Kidney (tissue), 14 donors: ENCODE measurements around the gene AGPAT3. TPM values are rescaled to one million over a fixed set of nuclear protein-coding genes. Genes with fewer than 3 reads are reported as not detected.

Source experiments
- DNase-seq, 5 donors: peaks; one replicate each; pipeline ENCODE4 v3.0.0-alpha.2; 2013 to 2020
- FAIRE-seq: peaks from 2 replicates; lab custom pipeline; 2012; peaks lifted over from hg19 to GRCh38; lab: Jason Lieb, UNC
- H3K27ac ChIP-seq, 2 donors: one replicate each; pipeline ENCODE4 v1.7.0; 2013; ENCODE audit warnings: low read depth in 2 of 2, low read length in 2 of 2, inconsistent platforms in 1 of 2
- H3K27me3 ChIP-seq: one replicate; pipeline ENCODE4 v1.7.1; 2013; ENCODE audit warnings: low read length, inconsistent platforms; ENCODE audit not compliant: control insufficient read depth, insufficient read depth
- H3K36me3 ChIP-seq, 3 donors: one replicate each; pipeline versions ENCODE4 v1.7.0 to v1.7.1; 2013; ENCODE audit warnings: low read length in 3 of 3, control low read depth in 1 of 3, inconsistent platforms in 1 of 3; ENCODE audit not compliant: insufficient read depth in 3 of 3, control insufficient read depth in 2 of 3
- H3K4me1 ChIP-seq, 3 donors: one replicate each; pipeline versions ENCODE4 v1.7.0 to v1.7.1; 2013; ENCODE audit warnings: low read length in 3 of 3, inconsistent platforms in 1 of 3, low read depth in 1 of 3; ENCODE audit not compliant: control insufficient read depth in 2 of 3, insufficient read depth in 2 of 3
- H3K4me3 ChIP-seq, 3 donors: one replicate each; pipeline versions ENCODE4 v1.7.0 to v1.8.1; 2013; ENCODE audit warnings: low read length in 3 of 3, control low read depth in 1 of 3, inconsistent platforms in 1 of 3
- H3K9ac ChIP-seq, 3 donors: one replicate each; pipeline versions ENCODE4 v1.7.0 to v1.7.1; 2013; ENCODE audit warnings: low read length in 3 of 3, control low read depth in 1 of 3, inconsistent platforms in 1 of 3
- H3K9me3 ChIP-seq, 3 donors: one replicate each; pipeline versions ENCODE4 v1.7.0 to v1.7.1; 2013; ENCODE audit warnings: low read length in 3 of 3, control low read depth in 1 of 3, inconsistent platforms in 1 of 3; ENCODE audit not compliant: control insufficient read depth in 2 of 3, insufficient read depth in 1 of 3
- CTCF ChIP-seq: IDR thresholded peaks from 3 replicates; pipeline ENCODE4 v1.5.1; 2012; ENCODE audit warnings: mild to moderate bottlenecking, moderate library complexity, borderline replicate concordance; ENCODE audit not compliant: insufficient read depth; ENCODE audit errors: extremely low read depth
- intact Hi-C: fragments of 100-400 bp; cut with DNase I; formaldehyde crosslinking; loops from one replicate; pipeline ENCODE4 v1.11.1; 2022
- polyA plus RNA-seq: library from polyadenylated mRNA; stranded (reverse); fragments of 350-450 nt; fragmentation: Illumina TruSeq; extraction: RNeasy Lipid Tissue Mini Kit (QIAGEN cat#74804); gene quantifications from one replicate; pipeline ENCODE4 v1.2.3, GENCODE V29; 2014; ENCODE audit warnings: low read depth, low replicate concordance; ENCODE audit not compliant: insufficient read depth
- total RNA-seq: library from RNA; stranded (reverse); fragmentation: NEBNext Ultra II Directional; extraction: Animal tissue kit (Norgen Biotek cat#: 25700); gene quantifications from one replicate; pipeline ENCODE4 v1.2.1, GENCODE V29; 2021
- donor health status: control.
- donor health status: control.
- donor health status: control.
- donor health status: control.
- donor health status: control.
- donor health status: DM: yes; HTN: yes; CAD: no.
- donor health status: Normal renal cell carcinoma (clear cell type).

Gene AGPAT3
- total and polyA plus RNA-seq, 2 donors from 2014 or later: 40.3 to 86.2 TPM

- intact Hi-C loops: no loop called here
- H3K27ac ChIP-seq: no peak overlapping the region
- no peaks in the 10 kb centered on the region for H3K9me3 ChIP-seq
- DNase-seq (peak in 1 of 5 donors; percentile 61), FAIRE-seq (no peak)
- no peak overlapping the region for H3K9ac ChIP-seq
- H3K27me3 ChIP-seq: no peaks in the 10 kb centered on the region
- no peak for TF ChIP-seq CTCF
- H3K4me3 ChIP-seq: no peak overlapping the region
- H3K36me3 ChIP-seq: no peaks in the 10 kb centered on the region
- H3K4me1 ChIP-seq: no peaks in the 10 kb centered on the region
Measured at GRCh38 chr21:43825242-43825935, 39.6 kb upstream of the AGPAT3 start.

- intact Hi-C loops: no loop called here
- H3K27ac ChIP-seq: no peak overlapping the region
- H3K27me3 ChIP-seq: no peaks in the 10 kb centered on the region
- DNase-seq (peak; percentile 73 to 87 (median 84)), FAIRE-seq (no peak)
- no peaks in the 10 kb centered on the region for H3K36me3 ChIP-seq
- H3K4me3 ChIP-seq: no peak overlapping the region
- no peak for TF ChIP-seq CTCF
- H3K4me1 ChIP-seq: no peaks in the 10 kb centered on the region
- H3K9ac ChIP-seq: no peak overlapping the region
- H3K9me3 ChIP-seq: no peaks in the 10 kb centered on the region
Measured at GRCh38 chr21:43825936-43826622, 38.9 kb upstream of the AGPAT3 start.

- Histone ChIP-seq H3K9ac (no peak overlapping the region), H3K9me3 (no peaks in the 10 kb centered on the region), H3K27ac (no peak overlapping the region), H3K36me3 (no peaks in the 10 kb centered on the region), H3K27me3 (no peaks in the 10 kb centered on the region), H3K4me3 (no peak overlapping the region), H3K4me1 (no peaks in the 10 kb centered on the region)
- no peak for TF ChIP-seq CTCF
- DNase-seq (no peak), FAIRE-seq (no peak)
- intact Hi-C loops: no loop called here
Measured at GRCh38 chr21:43826623-43826974, 38.4 kb upstream of the AGPAT3 start.
